CD4-positive, alpha-beta T cell (primary cell): ENCODE data around the gene AKAP12. TPM values are rescaled to one million over a fixed set of nuclear protein-coding genes. Genes with fewer than 3 reads are reported as not detected.

Source experiments
- ATAC-seq: fragments of 200-7000 bp; cut with Tn5 transposase; one replicate; pipeline ENCODE4 v1.10.0; 2022; ENCODE audit warnings: mild to moderate bottlenecking; ENCODE audit not compliant: poor library complexity
- CTCF ChIA-PET: fragments of 350-600 bp; sonication (Branson Sonifier 250); formaldehyde crosslinking; loops from one replicate; lab custom pipeline; 2021; ENCODE audit warnings: antibody characterized with exemption, inconsistent platforms; lab: Charles Lee
- POLR2A ChIA-PET: fragments of 350-600 bp; sonication (Branson Sonifier 250); formaldehyde crosslinking; loops from one replicate; lab custom pipeline; 2021; ENCODE audit warnings: antibody characterized with exemption, inconsistent platforms; lab: Charles Lee
- DNase-seq, 14 experiments: peaks; one replicate each; pipeline ENCODE4 v3.0.0-alpha.2; 2013 to 2020; ENCODE audit warnings: mixed read lengths in 2 of 14
- H3K27ac ChIP-seq, 2 donors: one replicate each; pipeline versions ENCODE4 v1.5.1 to v1.7.0; 2013; ENCODE audit warnings: low read length in 2 of 2, low read depth in 1 of 2, mild to moderate bottlenecking in 1 of 2
- H3K27me3 ChIP-seq, 2 experiments: 1 replicate in 1 of 2; 2 replicates in 1 of 2; pipeline versions ENCODE4 v1.6.1 to v1.7.0; 2013; ENCODE audit warnings: low read length in 2 of 2, control low read depth in 1 of 2, mild to moderate bottlenecking in 1 of 2, moderate library complexity in 1 of 2; ENCODE audit not compliant: insufficient read depth in 2 of 2, control insufficient read depth in 1 of 2
- H3K36me3 ChIP-seq: one replicate; pipeline ENCODE4 v1.6.1; 2013; ENCODE audit warnings: low read length, control low read depth; ENCODE audit not compliant: insufficient read depth
- H3K4me1 ChIP-seq: one replicate; pipeline ENCODE4 v1.6.1; 2013; ENCODE audit warnings: low read length, control low read depth; ENCODE audit not compliant: insufficient read depth
- H3K4me3 ChIP-seq: one replicate; pipeline ENCODE4 v1.5.1; 2013; ENCODE audit warnings: mild to moderate bottlenecking, low read length, moderate library complexity
- H3K9me3 ChIP-seq, 2 experiments: 1 replicate in 1 of 2; 2 replicates in 1 of 2; pipeline versions ENCODE4 v1.6.1 to v1.7.0; 2013; ENCODE audit warnings: low read length in 2 of 2, mild to moderate bottlenecking in 2 of 2, control low read depth in 1 of 2, moderate library complexity in 1 of 2; ENCODE audit not compliant: control insufficient read depth in 1 of 2, insufficient read depth in 1 of 2
- H3K27ac Mint-ChIP-seq: one replicate; pipeline ENCODE4 v1.8.0; 2020; ENCODE audit warnings: mixed read lengths
- H3K27me3 Mint-ChIP-seq: one replicate; pipeline ENCODE4 v1.8.0; 2021; ENCODE audit warnings: mixed read lengths
- H3K36me3 Mint-ChIP-seq: one replicate; pipeline ENCODE4 v1.8.0; 2021; ENCODE audit warnings: low read depth, mixed read lengths
- H3K4me1 Mint-ChIP-seq: one replicate; pipeline ENCODE4 v1.8.0; 2021; ENCODE audit warnings: low read depth, mixed read lengths
- H3K4me3 Mint-ChIP-seq: one replicate; pipeline ENCODE4 v1.8.0; 2020; ENCODE audit warnings: mild to moderate bottlenecking, mixed read lengths
- H3K9me3 Mint-ChIP-seq: one replicate; pipeline ENCODE4 v1.8.0; 2020; ENCODE audit warnings: mixed read lengths
- intact Hi-C, 2 experiments: fragments of 100-400 bp; cut with DNase I in 1 of 2; cut with micrococcal nuclease in 1 of 2; formaldehyde crosslinking; loops; one replicate each; pipeline versions ENCODE4 v1.15.1 to v1.9.0; 2023 to 2025; cut with DNase I, micrococcal nuclease
- polyA plus RNA-seq, 2 donors: library from polyadenylated mRNA; unstranded; fragments of 120-200 nt; gene quantifications; one replicate each; pipeline ENCODE4 v1.2.1, GENCODE V29; 2013
- total RNA-seq, 174 experiments: library from RNA in 2 of 174; stranded (reverse) in 2 of 174; gene quantifications; one replicate each; pipeline ENCODE4 v1.2.3 and lab custom pipeline; 2021 to 2026
- TF ChIP-seq, protein P1 (sequence below): fragments of 200-600 bp; IDR thresholded peaks from one replicate; pipeline ENCODE4 v1.8.0; 2022; ENCODE audit warnings: antibody characterized with exemption, mild to moderate bottlenecking

AKAP12 gene, protein sequence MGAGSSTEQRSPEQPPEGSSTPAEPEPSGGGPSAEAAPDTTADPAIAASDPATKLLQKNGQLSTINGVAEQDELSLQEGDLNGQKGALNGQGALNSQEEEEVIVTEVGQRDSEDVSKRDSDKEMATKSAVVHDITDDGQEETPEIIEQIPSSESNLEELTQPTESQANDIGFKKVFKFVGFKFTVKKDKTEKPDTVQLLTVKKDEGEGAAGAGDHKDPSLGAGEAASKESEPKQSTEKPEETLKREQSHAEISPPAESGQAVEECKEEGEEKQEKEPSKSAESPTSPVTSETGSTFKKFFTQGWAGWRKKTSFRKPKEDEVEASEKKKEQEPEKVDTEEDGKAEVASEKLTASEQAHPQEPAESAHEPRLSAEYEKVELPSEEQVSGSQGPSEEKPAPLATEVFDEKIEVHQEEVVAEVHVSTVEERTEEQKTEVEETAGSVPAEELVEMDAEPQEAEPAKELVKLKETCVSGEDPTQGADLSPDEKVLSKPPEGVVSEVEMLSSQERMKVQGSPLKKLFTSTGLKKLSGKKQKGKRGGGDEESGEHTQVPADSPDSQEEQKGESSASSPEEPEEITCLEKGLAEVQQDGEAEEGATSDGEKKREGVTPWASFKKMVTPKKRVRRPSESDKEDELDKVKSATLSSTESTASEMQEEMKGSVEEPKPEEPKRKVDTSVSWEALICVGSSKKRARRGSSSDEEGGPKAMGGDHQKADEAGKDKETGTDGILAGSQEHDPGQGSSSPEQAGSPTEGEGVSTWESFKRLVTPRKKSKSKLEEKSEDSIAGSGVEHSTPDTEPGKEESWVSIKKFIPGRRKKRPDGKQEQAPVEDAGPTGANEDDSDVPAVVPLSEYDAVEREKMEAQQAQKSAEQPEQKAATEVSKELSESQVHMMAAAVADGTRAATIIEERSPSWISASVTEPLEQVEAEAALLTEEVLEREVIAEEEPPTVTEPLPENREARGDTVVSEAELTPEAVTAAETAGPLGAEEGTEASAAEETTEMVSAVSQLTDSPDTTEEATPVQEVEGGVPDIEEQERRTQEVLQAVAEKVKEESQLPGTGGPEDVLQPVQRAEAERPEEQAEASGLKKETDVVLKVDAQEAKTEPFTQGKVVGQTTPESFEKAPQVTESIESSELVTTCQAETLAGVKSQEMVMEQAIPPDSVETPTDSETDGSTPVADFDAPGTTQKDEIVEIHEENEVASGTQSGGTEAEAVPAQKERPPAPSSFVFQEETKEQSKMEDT (N-terminal part only)
- total RNA-seq = under 1 TPM; 0.03 to 0.05 TPM
- polyA plus RNA-seq (2013, experiment 1 of 2) = 0.09 TPM
- 2.5 TPM for polyA plus RNA-seq (2013, experiment 2 of 2)
- 0.27 to 25.0 (median 3.8) reads per million in 172 experiments for total RNA-seq (lab: John Stamatoyannopoulos, UW)

DNA sequence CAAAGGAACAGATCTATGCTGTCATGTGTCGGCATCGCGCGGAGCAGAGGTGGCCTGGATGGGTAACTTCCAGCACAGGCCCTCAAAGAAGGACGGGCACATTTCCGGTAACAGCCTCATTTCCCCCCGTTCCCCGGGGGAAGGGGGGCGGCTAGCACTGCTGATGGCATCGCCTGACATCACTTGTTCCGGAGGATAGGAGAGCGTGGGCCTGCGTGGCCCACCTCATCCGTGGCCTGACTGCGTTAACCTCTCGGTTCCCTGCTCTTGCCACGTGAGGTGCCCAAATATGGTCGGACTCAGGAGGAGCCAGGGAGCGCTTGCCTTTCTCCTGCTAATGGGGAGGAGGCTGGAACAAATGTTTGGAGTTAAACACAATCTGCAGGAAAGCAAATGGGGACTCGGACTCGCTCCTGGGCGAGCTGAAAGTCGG, at the start of gene AKAP12:
Gene AKAP12 (plus strand): TSS at position 365 of the 433 bp plus-strand sequence. CDS start 596 bp downstream, outside the sequence.
- peak within 1 kb of the TSS; percentile 80 for H3K4me3 Mint-ChIP-seq
- H3K4me1 Mint-ChIP-seq = peaks cover 15% of the 10 kb centered on the region
- H3K9me3 ChIP-seq = peaks cover 0 to 6% of the 10 kb centered on the region in 2 experiments
- H3K27me3 ChIP-seq = peaks cover 32 to 55% of the 10 kb centered on the region in 2 experiments
- TF ChIP-seq, protein P1, sequence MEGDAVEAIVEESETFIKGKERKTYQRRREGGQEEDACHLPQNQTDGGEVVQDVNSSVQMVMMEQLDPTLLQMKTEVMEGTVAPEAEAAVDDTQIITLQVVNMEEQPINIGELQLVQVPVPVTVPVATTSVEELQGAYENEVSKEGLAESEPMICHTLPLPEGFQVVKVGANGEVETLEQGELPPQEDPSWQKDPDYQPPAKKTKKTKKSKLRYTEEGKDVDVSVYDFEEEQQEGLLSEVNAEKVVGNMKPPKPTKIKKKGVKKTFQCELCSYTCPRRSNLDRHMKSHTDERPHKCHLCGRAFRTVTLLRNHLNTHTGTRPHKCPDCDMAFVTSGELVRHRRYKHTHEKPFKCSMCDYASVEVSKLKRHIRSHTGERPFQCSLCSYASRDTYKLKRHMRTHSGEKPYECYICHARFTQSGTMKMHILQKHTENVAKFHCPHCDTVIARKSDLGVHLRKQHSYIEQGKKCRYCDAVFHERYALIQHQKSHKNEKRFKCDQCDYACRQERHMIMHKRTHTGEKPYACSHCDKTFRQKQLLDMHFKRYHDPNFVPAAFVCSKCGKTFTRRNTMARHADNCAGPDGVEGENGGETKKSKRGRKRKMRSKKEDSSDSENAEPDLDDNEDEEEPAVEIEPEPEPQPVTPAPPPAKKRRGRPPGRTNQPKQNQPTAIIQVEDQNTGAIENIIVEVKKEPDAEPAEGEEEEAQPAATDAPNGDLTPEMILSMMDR = no peak
- H3K9me3 Mint-ChIP-seq = no peaks in the 10 kb centered on the region
- no peak within 1 kb of the TSS for H3K27ac Mint-ChIP-seq
- H3K27ac ChIP-seq = no peak within 1 kb of the TSS
- DNase-seq (no peak), ATAC-seq (no peak)
- intact Hi-C loops = no loop called here
- H3K4me1 ChIP-seq = peaks cover 12% of the 10 kb centered on the region
- H3K36me3 ChIP-seq = no peaks in the 10 kb centered on the region
- H3K4me3 ChIP-seq = peak within 1 kb of the TSS; percentile 22
- H3K36me3 Mint-ChIP-seq = no peaks in the 10 kb centered on the region
- ChIA-PET CTCF (no interaction called here), POLR2A (no interaction called here)
- H3K27me3 Mint-ChIP-seq = peaks cover 75% of the 10 kb centered on the region

GRCh38 chr6:151191527-151191926, 48.2 kb upstream of the AKAP12 start:
- H3K9me3 ChIP-seq = no peaks in the 10 kb centered on the region
- H3K27ac ChIP-seq = no peak overlapping the region
- TF ChIP-seq, protein P1 = no peak
- POLR2A ChIA-PET = no interaction called here
- intact Hi-C loops = no loop called here
- H3K4me3 ChIP-seq = no peak overlapping the region
- no peaks in the 10 kb centered on the region for H3K4me1 ChIP-seq
- CTCF ChIA-PET = no interaction called here
- Mint-ChIP-seq H3K9me3 (no peaks in the 10 kb centered on the region), H3K36me3 (no peaks in the 10 kb centered on the region), H3K4me3 (no peak overlapping the region), H3K4me1 (no peaks in the 10 kb centered on the region), H3K27ac (no peak overlapping the region), H3K27me3 (peaks cover 8% of the 10 kb centered on the region)
- no peaks in the 10 kb centered on the region for H3K36me3 ChIP-seq
- DNase-seq = no peak
- ATAC-seq = no peak
- H3K27me3 ChIP-seq = no peaks in the 10 kb centered on the region

DNA sequence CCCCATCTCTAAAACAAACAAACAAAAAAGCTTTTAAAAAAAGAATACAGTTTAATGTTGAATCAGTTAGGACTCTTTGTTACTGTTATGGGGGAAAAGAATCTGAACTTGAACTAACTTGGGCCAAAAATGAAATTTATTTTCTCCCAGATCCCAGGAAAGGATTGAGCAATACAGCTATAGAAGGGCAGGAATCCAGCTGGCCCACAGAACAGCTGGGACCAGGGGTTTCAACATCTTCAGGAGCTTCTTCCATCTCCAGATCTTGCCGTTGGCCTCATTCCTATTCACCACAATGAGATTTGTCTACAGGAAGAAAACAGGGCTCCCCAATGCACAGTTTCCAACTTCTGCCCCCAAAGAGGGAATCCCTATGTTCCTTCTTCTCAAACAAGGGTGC, 43.2 kb upstream of the AKAP12 start:
- intact Hi-C loops = no loop called here

More for the DNA sequence above, 43.2 kb upstream of the AKAP12 start:
- TF ChIP-seq, protein P1 = no peak
- Mint-ChIP-seq H3K9me3 (no peaks in the 10 kb centered on the region), H3K36me3 (no peaks in the 10 kb centered on the region), H3K27ac (no peak overlapping the region), H3K27me3 (peaks cover 2% of the 10 kb centered on the region), H3K4me1 (no peaks in the 10 kb centered on the region), H3K4me3 (no peak overlapping the region)
- POLR2A ChIA-PET = no interaction called here
- CTCF ChIA-PET = interaction anchor here (0.8 kb wide), 1 partner anchor 16 kb away, joined by 5 read pairs; no protein-coding TSS in a partner anchor
- Histone ChIP-seq H3K4me3 (no peak overlapping the region), H3K4me1 (no peaks in the 10 kb centered on the region), H3K36me3 (no peaks in the 10 kb centered on the region), H3K9me3 (no peaks in the 10 kb centered on the region), H3K27me3 (no peaks in the 10 kb centered on the region), H3K27ac (no peak overlapping the region)
- no peak for ATAC-seq
- no peak for DNase-seq
